GM23338 (cell line): ENCODE data around the gene PGLYRP4. TPM values are rescaled to one million over a fixed set of nuclear protein-coding genes. Genes with fewer than 3 reads are reported as not detected.

Experiments used
- ATAC-seq: fragments of 200-7000 bp; cut with Tn5 transposase; 3 replicates; pipeline ENCODE4 v1.9.1; 2020
- DNase-seq: peaks from one replicate; pipeline ENCODE4 v3.0.0-alpha.2; 2015; ENCODE audit warnings: low spot score
- H2AFZ ChIP-seq: fragments of 200-600 bp; sonication (generic); 2 replicates; pipeline ENCODE4 v1.8.0; 2016; ENCODE audit warnings: antibody characterized with exemption, mild to moderate bottlenecking, moderate library complexity
- H3F3A ChIP-seq: fragments of 200-600 bp; sonication (generic); replicated peaks from 2 replicates; pipeline ENCODE4 v1.8.0; 2017; ENCODE audit warnings: antibody characterized with exemption, mixed run types, low read depth
- H3K27ac ChIP-seq: fragments of 200-600 bp; sonication (generic); 2 replicates; pipeline ENCODE4 v1.6.1; 2016; ENCODE audit warnings: low read depth
- H3K27me3 ChIP-seq: fragments of 200-600 bp; sonication (generic); 2 replicates; pipeline ENCODE4 v1.8.0; 2016; ENCODE audit warnings: mild to moderate bottlenecking, mixed run types, moderate library complexity; ENCODE audit not compliant: insufficient read depth
- H3K36me3 ChIP-seq: fragments of 200-600 bp; sonication (generic); 2 replicates; pipeline ENCODE4 v1.8.0; 2016; ENCODE audit warnings: mild to moderate bottlenecking; ENCODE audit not compliant: insufficient read depth
- H3K4me1 ChIP-seq: fragments of 200-600 bp; sonication (generic); 2 replicates; pipeline ENCODE4 v1.8.0; 2016; ENCODE audit warnings: mild to moderate bottlenecking, moderate library complexity; ENCODE audit not compliant: insufficient read depth
- H3K4me2 ChIP-seq: fragments of 200-600 bp; sonication (generic); 2 replicates; pipeline ENCODE4 v1.7.1; 2017; ENCODE audit warnings: mixed run types
- H3K4me3 ChIP-seq: fragments of 200-600 bp; sonication (generic); 2 replicates; pipeline ENCODE4 v1.6.1; 2016; ENCODE audit warnings: mixed run types
- H3K79me2 ChIP-seq: fragments of 200-600 bp; sonication (generic); replicated peaks from 2 replicates; pipeline ENCODE4 v1.8.0; 2017; ENCODE audit warnings: mild to moderate bottlenecking; ENCODE audit not compliant: insufficient read depth
- H3K9me2 ChIP-seq: fragments of 200-600 bp; sonication (generic); 2 replicates; pipeline ENCODE4 v1.8.0; 2017; ENCODE audit not compliant: insufficient read depth
- H4K20me1 ChIP-seq: fragments of 200-600 bp; sonication (generic); replicated peaks from 2 replicates; pipeline ENCODE4 v1.8.0; 2017; ENCODE audit warnings: mild to moderate bottlenecking; ENCODE audit not compliant: insufficient read depth
- H3K27ac Mint-ChIP-seq: 2 replicates; pipeline ENCODE4 v1.8.0; 2020; ENCODE audit warnings: inconsistent platforms, mild to moderate bottlenecking, moderate library complexity, mixed read lengths
- H3K27me3 Mint-ChIP-seq: 3 replicates; pipeline ENCODE4 v1.8.0; 2022; ENCODE audit warnings: low read depth, mild to moderate bottlenecking, moderate library complexity, mixed read lengths, inconsistent platforms; ENCODE audit not compliant: insufficient read depth, poor library complexity
- H3K36me3 Mint-ChIP-seq: 3 replicates; pipeline ENCODE4 v1.8.0; 2021; ENCODE audit warnings: low read depth, mild to moderate bottlenecking, inconsistent platforms, moderate library complexity, mixed read lengths
- H3K4me1 Mint-ChIP-seq: 3 replicates; pipeline ENCODE4 v1.8.0; 2020; ENCODE audit warnings: mild to moderate bottlenecking, inconsistent platforms, mixed read lengths
- H3K4me3 Mint-ChIP-seq: 3 replicates; pipeline ENCODE4 v1.8.0; 2021; ENCODE audit warnings: moderate library complexity, mild to moderate bottlenecking, inconsistent platforms, mixed read lengths
- H3K9me3 Mint-ChIP-seq: 3 replicates; pipeline ENCODE4 v1.8.0; 2020; ENCODE audit warnings: moderate library complexity, mild to moderate bottlenecking, inconsistent platforms, mixed read lengths
- JUNB ChIP-seq: IDR thresholded peaks from one replicate; pipeline ENCODE4 v1.6.1; 2016; ENCODE audit warnings: antibody characterized with exemption; ENCODE audit not compliant: unreplicated experiment
- ZNF331 ChIP-seq: fragments of 250-450 bp; sonication (Bioruptor Pico); IDR thresholded peaks from 2 replicates; pipeline ENCODE4 v1.5.0; 2020; ENCODE audit warnings: low read depth, mild to moderate bottlenecking, moderate library complexity
- ZNF462 ChIP-seq: fragments of 250-450 bp; sonication (Bioruptor Pico); IDR thresholded peaks from 2 replicates; pipeline ENCODE4 v1.5.0; 2020; ENCODE audit warnings: mild to moderate bottlenecking, moderate library complexity
- polyA plus RNA-seq: library from polyadenylated mRNA; unstranded; fragments of >200 nt; fragmentation: Nextera tagmentation; extraction: Ambion mirVana; gene quantifications from 2 replicates; pipeline ENCODE4 v1.2.1, GENCODE V29; 2016
- total RNA-seq: library from RNA; depleted of rRNA; stranded (reverse); fragments of >200 nt; shearing (Covaris generic); gene quantifications from 2 replicates; pipeline ENCODE4 v1.2.3, GENCODE V29; 2014
- TF ChIP-seq, protein P1 (sequence below): IDR thresholded peaks from one replicate; pipeline ENCODE4 v1.6.1; 2018; ENCODE audit warnings: antibody characterized with exemption; ENCODE audit not compliant: unreplicated experiment

Gene PGLYRP4
- total and polyA plus RNA-seq, 2 experiments from 2014 or later: not detected

- no peaks in the 10 kb centered on the region for H3K36me3 Mint-ChIP-seq
- no peak for ATAC-seq
Measured at GRCh38 chr1:153313288-153313687, 35.4 kb downstream of the PGLYRP4 start.

More at GRCh38 chr1:153313288-153313687, 35.4 kb downstream of the PGLYRP4 start:
- no peaks in the 10 kb centered on the region for H3F3A ChIP-seq
- no peak for DNase-seq
- no peaks in the 10 kb centered on the region for H3K36me3 ChIP-seq
- no peaks in the 10 kb centered on the region for H3K4me1 Mint-ChIP-seq
- no peaks in the 10 kb centered on the region for H3K4me1 ChIP-seq
- no peak overlapping the region for H3K4me3 Mint-ChIP-seq
- no peak overlapping the region for H3K27ac Mint-ChIP-seq
- H3K9me3 Mint-ChIP-seq: peaks cover 4% of the 10 kb centered on the region; the same call in 1 of the 3 replicates
- no peak overlapping the region for H2AFZ ChIP-seq
- no peak overlapping the region for H3K4me3 ChIP-seq
- no peak overlapping the region for H3K27ac ChIP-seq
- H3K4me2 ChIP-seq: no peak overlapping the region
- no peaks in the 10 kb centered on the region for H3K27me3 ChIP-seq
- peaks cover 5% of the 10 kb centered on the region for H3K27me3 Mint-ChIP-seq
- no peak for TF ChIP-seq JUNB
- TF ChIP-seq, protein P1, sequence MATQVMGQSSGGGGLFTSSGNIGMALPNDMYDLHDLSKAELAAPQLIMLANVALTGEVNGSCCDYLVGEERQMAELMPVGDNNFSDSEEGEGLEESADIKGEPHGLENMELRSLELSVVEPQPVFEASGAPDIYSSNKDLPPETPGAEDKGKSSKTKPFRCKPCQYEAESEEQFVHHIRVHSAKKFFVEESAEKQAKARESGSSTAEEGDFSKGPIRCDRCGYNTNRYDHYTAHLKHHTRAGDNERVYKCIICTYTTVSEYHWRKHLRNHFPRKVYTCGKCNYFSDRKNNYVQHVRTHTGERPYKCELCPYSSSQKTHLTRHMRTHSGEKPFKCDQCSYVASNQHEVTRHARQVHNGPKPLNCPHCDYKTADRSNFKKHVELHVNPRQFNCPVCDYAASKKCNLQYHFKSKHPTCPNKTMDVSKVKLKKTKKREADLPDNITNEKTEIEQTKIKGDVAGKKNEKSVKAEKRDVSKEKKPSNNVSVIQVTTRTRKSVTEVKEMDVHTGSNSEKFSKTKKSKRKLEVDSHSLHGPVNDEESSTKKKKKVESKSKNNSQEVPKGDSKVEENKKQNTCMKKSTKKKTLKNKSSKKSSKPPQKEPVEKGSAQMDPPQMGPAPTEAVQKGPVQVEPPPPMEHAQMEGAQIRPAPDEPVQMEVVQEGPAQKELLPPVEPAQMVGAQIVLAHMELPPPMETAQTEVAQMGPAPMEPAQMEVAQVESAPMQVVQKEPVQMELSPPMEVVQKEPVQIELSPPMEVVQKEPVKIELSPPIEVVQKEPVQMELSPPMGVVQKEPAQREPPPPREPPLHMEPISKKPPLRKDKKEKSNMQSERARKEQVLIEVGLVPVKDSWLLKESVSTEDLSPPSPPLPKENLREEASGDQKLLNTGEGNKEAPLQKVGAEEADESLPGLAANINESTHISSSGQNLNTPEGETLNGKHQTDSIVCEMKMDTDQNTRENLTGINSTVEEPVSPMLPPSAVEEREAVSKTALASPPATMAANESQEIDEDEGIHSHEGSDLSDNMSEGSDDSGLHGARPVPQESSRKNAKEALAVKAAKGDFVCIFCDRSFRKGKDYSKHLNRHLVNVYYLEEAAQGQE: no peak
- no peak for TF ChIP-seq ZNF462 (CRISPR knock-in tag)
- TF ChIP-seq ZNF331: no peak
- H3K79me2 ChIP-seq: no peaks in the 10 kb centered on the region
- no peaks in the 10 kb centered on the region for H3K9me2 ChIP-seq
- H4K20me1 ChIP-seq: no peaks in the 10 kb centered on the region
